Coronary artery (tissue), 2 donors: Measurements from ENCODE around the gene N4BP2L2.

Source experiments
- DNase-seq: peaks from one replicate; pipeline ENCODE4 v3.0.0-alpha.2; 2017; ENCODE audit warnings: low spot score
- H3K27ac ChIP-seq, 2 donors: fragments of 200-600 bp; sonication (generic); one replicate each; pipeline ENCODE4 v1.5.1; 2016 to 2019
- H3K4me3 ChIP-seq: fragments of 200-600 bp; sonication (generic); 2 replicates; pipeline ENCODE4 v1.5.1; 2016; ENCODE audit warnings: mild to moderate bottlenecking, moderate library complexity
- TF ChIP-seq, protein P1 (sequence below): fragments of 200-600 bp; sonication (generic); IDR thresholded peaks from one replicate; pipeline ENCODE4 v1.5.1; 2019; ENCODE audit warnings: antibody characterized with exemption

Gene N4BP2L2

DNA sequence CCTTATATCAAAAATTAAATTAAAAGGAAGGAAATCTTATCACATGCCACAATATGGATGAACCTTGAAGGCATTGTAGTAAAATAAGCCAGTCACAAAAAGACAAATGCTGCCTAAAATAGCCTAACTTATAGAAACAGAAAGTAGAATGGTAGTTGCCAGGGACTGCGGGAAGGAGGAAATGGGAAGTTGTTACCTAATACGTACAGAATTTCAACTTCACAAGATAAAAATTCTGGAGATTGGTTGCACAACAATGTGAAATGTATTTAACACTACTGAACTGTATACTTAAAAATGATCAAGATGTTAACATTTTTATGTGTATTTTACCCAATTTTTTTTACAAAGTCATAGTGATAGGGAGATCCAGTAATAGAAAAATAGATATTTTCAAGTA lies 10.2 kb upstream of the N4BP2L2 start:
- DNase-seq = no peak
- Histone ChIP-seq H3K4me3 (no peak overlapping the region), H3K27ac (no peak overlapping the region)
- TF ChIP-seq, protein P1, sequence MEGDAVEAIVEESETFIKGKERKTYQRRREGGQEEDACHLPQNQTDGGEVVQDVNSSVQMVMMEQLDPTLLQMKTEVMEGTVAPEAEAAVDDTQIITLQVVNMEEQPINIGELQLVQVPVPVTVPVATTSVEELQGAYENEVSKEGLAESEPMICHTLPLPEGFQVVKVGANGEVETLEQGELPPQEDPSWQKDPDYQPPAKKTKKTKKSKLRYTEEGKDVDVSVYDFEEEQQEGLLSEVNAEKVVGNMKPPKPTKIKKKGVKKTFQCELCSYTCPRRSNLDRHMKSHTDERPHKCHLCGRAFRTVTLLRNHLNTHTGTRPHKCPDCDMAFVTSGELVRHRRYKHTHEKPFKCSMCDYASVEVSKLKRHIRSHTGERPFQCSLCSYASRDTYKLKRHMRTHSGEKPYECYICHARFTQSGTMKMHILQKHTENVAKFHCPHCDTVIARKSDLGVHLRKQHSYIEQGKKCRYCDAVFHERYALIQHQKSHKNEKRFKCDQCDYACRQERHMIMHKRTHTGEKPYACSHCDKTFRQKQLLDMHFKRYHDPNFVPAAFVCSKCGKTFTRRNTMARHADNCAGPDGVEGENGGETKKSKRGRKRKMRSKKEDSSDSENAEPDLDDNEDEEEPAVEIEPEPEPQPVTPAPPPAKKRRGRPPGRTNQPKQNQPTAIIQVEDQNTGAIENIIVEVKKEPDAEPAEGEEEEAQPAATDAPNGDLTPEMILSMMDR = no peak

DNA sequence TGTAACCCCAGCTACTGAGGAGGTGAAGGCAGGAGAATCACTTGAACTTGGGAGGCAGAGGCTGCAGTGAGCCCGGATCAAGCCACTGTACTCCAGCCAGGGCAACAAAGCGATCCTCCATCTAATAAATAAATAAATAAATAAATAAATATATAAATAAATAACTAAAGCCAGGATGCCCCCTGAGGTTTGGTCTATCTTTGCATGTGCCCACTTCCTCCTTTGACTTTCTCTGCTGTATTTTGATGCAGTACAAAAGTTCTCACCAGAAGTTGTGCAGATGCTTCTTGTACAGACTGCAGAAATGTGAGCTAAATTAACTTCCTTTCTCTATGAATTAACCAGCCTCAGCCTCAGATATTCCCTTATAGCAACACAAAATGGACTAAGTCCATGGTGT lies 6.5 kb upstream of the N4BP2L2 start:
- DNase-seq = no peak
- Histone ChIP-seq H3K4me3 (no peak overlapping the region), H3K27ac (no peak overlapping the region)
- TF ChIP-seq, protein P1 = no peak

DNA sequence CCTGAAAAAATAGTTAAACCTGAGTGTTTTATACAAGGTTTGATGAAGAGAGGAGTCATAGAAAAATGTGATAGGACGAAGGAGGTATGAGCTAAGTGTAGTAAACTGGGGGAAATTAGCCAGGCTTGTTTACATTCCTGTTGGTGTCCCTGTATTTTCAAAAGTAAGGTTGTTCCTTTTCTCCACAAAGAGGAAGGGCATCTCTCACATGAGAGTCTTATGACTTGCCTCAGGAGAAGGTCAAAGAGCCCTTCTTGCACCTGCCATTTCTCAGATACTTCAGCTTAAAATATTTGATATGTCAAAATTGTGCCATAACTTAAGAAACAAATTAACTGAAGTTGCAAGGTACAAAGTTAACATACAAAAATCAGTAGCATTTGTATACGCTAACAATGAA lies 3.6 kb upstream of the N4BP2L2 start:
- DNase-seq = no peak
- Histone ChIP-seq H3K4me3 (no peak overlapping the region), H3K27ac (no peak overlapping the region)
- TF ChIP-seq, protein P1 = no peak

DNA sequence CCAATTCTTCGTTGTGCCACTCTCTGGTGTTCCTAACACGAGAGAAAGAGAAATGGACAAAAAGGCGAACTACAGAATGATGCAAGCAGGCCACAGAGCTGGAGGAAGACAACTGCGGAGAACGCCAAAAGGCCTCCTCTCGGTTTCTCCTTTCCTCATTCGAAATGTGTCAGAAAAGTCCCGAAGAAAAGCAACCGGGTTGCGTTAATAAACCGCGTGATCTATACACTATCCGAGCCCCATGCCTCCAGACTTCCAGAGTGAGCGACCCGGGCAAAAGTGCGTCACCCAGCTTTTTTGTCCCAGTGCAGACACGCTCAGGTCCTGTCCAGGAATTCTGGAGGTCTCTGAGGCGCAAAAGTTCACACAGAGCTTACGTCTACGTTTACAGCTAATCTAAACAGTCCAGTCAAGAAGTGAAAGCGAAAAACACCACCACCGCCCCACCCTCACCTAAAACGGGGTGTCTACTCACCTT lies 413 bp downstream of the N4BP2L2 start:
- peak overlapping the region; percentile 88 to 94 for H3K27ac ChIP-seq
- TF ChIP-seq, protein P1 = no peak
- H3K4me3 ChIP-seq = peak overlapping the region; percentile 90
- DNase-seq = peak; percentile 76

DNA sequence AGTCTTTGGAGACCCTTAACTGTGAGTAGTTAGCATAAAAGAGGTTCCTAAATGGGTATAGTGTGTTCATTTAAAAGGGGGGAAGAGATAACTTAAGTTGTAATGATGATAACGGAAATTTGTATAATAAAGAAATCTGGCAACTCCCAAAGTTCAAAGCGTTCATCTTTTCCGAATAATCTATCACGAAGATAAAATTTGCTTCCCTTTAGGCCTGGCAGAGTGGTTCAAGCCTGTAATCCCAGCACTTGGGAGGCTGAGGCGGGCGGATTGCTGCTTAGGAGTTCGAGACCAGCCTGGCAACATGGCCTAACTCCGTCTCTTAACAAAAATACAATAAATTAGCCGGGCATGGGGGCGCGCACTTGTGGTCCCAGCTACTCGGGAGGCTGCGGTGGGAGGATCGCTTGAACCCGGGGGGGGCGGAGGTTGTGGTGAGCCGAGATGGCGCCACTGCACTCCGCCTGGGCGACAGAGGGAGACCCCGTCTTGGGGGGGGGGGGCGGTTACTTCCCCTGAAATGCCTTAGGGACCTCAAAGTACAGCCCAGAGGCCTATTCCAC lies 934 bp downstream of the N4BP2L2 start:
- H3K27ac ChIP-seq = peak overlapping the region; percentile 88 to 94
- H3K4me3 ChIP-seq = peak overlapping the region; percentile 90
- TF ChIP-seq, protein P1 = no peak
- peak; percentile 74 for DNase-seq

DNA sequence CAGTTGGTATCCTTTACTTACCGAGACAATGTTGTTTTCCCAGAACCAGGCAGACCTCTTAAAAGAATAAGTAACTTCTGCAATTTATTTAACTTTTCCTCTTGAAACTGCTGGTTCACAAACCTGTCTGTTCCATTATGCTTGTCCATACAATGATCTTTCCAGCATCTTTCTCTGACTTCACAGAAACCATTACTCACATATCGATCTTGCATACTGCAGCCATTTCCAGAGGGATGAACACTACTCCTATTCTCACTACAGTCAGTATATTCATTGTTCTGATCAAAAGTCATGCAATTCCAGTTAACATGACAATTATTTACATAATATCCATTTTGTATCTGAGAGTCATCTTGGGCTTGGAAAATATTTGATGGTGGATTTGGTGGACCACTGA lies 2.8 kb downstream of the N4BP2L2 start:
- no peak for DNase-seq

DNA sequence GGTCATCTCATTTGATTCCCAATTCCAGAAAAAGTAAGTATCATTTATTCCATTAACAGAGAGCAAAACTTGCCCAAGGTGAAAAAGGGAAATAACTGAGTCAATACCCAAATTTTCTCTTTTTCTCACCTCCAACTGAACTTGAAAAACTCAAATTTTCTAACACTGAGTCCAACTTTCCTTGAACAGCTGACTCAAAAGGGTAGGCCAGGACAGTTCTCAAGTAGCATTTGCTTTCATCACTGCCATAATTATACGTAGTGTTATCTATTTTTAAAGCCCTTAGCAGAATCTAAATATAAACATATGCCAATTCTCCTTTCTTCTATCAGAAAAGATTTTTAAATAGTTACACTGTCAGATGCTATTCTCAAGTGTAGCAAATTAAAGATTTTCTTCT lies 3.5 kb downstream of the N4BP2L2 start:
- no peak for DNase-seq
- H3K4me3 ChIP-seq = peak overlapping the region; percentile 36
- TF ChIP-seq, protein P1 = no peak
- H3K27ac ChIP-seq = no peak overlapping the region

More for the DNA sequence above, 2.8 kb downstream of the N4BP2L2 start:
- TF ChIP-seq, protein P1 = no peak
- peak overlapping the region; percentile 36 for H3K4me3 ChIP-seq
- no peak overlapping the region for H3K27ac ChIP-seq
